ENCODE results near the gene SAYSD1.

SAYSD1 gene

GRCh38 chr6:39059496-39060310 lies 55.3 kb downstream of the SAYSD1 start:
- Histone ChIP-seq H3K4me3 (ENCODE audit: insufficient read depth, low read length, poor library complexity, severe bottlenecking) (no peak overlapping the region), H3K36me3 (ENCODE audit: low read length) (no peaks in the 10 kb centered on the region), H3K9ac (ENCODE audit: low read length) (no peak overlapping the region), H3F3A (ENCODE audit: insufficient read depth) (no peaks in the 10 kb centered on the region), H3K79me2 (ENCODE audit: insufficient read depth, low read length) (no peaks in the 10 kb centered on the region), H4K20me1 (ENCODE audit: low read depth, low read length) (no peaks in the 10 kb centered on the region), H3K27me3 (ENCODE audit: low read length) (no peaks in the 10 kb centered on the region), H3K9me3 (ENCODE audit: insufficient read depth, low read length) (no peaks in the 10 kb centered on the region), H3K4me2 (ENCODE audit: low read depth, low read length, poor library complexity, severe bottlenecking) (no peak overlapping the region), H2AFZ (ENCODE audit: low read depth, low read length, severe bottlenecking) (no peak overlapping the region), H3K9me2 (replicated peaks; ENCODE audit: insufficient read depth, low read length) (no peaks in the 10 kb centered on the region), H3K27ac (ENCODE audit: low read depth, low read length) (no peak overlapping the region)
- TF ChIP-seq CTCF (IDR thresholded peaks at IDR 0.05; ENCODE audit: insufficient read depth, low read length, poor library complexity, severe bottlenecking): no peak
- no peak for TF ChIP-seq EZH2phosphoT487 (conservative IDR thresholded peaks at IDR 0.05; ENCODE audit: low read length)

- no peaks in the 10 kb centered on the region for H3K9me3 ChIP-seq (ENCODE audit: insufficient read depth, low read length)
- H3K9ac ChIP-seq (ENCODE audit: low read length): no peak overlapping the region
- H2AFZ ChIP-seq (ENCODE audit: low read depth, low read length, severe bottlenecking): no peak overlapping the region
- H4K20me1 ChIP-seq (ENCODE audit: low read depth, low read length): no peaks in the 10 kb centered on the region
- no peaks in the 10 kb centered on the region for H3K79me2 ChIP-seq (ENCODE audit: insufficient read depth, low read length)
- no peak overlapping the region for H3K27ac ChIP-seq (ENCODE audit: low read depth, low read length)
- H3K27me3 ChIP-seq (ENCODE audit: low read length): no peaks in the 10 kb centered on the region
- H3K9me2 ChIP-seq (replicated peaks; ENCODE audit: insufficient read depth, low read length): no peaks in the 10 kb centered on the region
- no peaks in the 10 kb centered on the region for H3F3A ChIP-seq (ENCODE audit: insufficient read depth)
- H3K36me3 ChIP-seq (ENCODE audit: low read length): no peaks in the 10 kb centered on the region
- H3K4me2 ChIP-seq (ENCODE audit: low read depth, low read length, poor library complexity, severe bottlenecking): no peak overlapping the region
- H3K4me3 ChIP-seq (ENCODE audit: insufficient read depth, low read length, poor library complexity, severe bottlenecking): no peak overlapping the region
- no peak for TF ChIP-seq CTCF (IDR thresholded peaks at IDR 0.05; ENCODE audit: insufficient read depth, low read length, poor library complexity, severe bottlenecking)
- TF ChIP-seq EZH2phosphoT487 (conservative IDR thresholded peaks at IDR 0.05; ENCODE audit: low read length): no peak
Observed at GRCh38 chr6:39058471-39059147, 56.4 kb downstream of the SAYSD1 start.

- Histone ChIP-seq H3K27ac (ENCODE audit: low read depth, low read length) (no peak overlapping the region), H3K4me3 (ENCODE audit: insufficient read depth, low read length, poor library complexity, severe bottlenecking) (no peak overlapping the region), H3K9me3 (ENCODE audit: insufficient read depth, low read length) (no peaks in the 10 kb centered on the region), H3K4me2 (ENCODE audit: low read depth, low read length, poor library complexity, severe bottlenecking) (no peak overlapping the region), H3K9ac (ENCODE audit: low read length) (no peak overlapping the region), H4K20me1 (ENCODE audit: low read depth, low read length) (no peaks in the 10 kb centered on the region), H3F3A (ENCODE audit: insufficient read depth) (no peaks in the 10 kb centered on the region), H3K36me3 (ENCODE audit: low read length) (no peaks in the 10 kb centered on the region), H3K79me2 (ENCODE audit: insufficient read depth, low read length) (no peaks in the 10 kb centered on the region), H2AFZ (ENCODE audit: low read depth, low read length, severe bottlenecking) (no peak overlapping the region), H3K27me3 (ENCODE audit: low read length) (no peaks in the 10 kb centered on the region), H3K9me2 (replicated peaks; ENCODE audit: insufficient read depth, low read length) (no peaks in the 10 kb centered on the region)
- TF ChIP-seq EZH2phosphoT487 (conservative IDR thresholded peaks at IDR 0.05; ENCODE audit: low read length) (no peak), CTCF (IDR thresholded peaks at IDR 0.05; ENCODE audit: insufficient read depth, low read length, poor library complexity, severe bottlenecking) (no peak)
Observed at GRCh38 chr6:39057251-39058155, 57.5 kb downstream of the SAYSD1 start.
